NCI-H345 (cell line): ENCODE measurements around the gene THAP7.
"Not testable (repeated sequence)": the region's sequence is repeated elsewhere in the genome, so short reads cannot be mapped to it uniquely, and the experiment has no call there.

Experiments used
- DNase-seq: peaks from one replicate; lab custom pipeline; 2025; lab: John Stamatoyannopoulos, UW

THAP7 gene

GRCh38 chr22:21012446-21013407 is 10.8 kb upstream of the THAP7 start:
- DNase-seq, result no peak

- no peak for DNase-seq
Measured at GRCh38 chr22:21010426-21011113, 8.7 kb upstream of the THAP7 start.

GRCh38 chr22:21009638-21010425 is 7.9 kb upstream of the THAP7 start:
- no peak for DNase-seq

GRCh38 chr22:21009208-21009607 is 7.3 kb upstream of the THAP7 start:
- DNase-seq, result not testable (repeated sequence)

- DNase-seq, result peak; percentile 10
Measured at GRCh38 chr22:21003782-21004181, 1.9 kb upstream of the THAP7 start.

- no peak for DNase-seq
Measured at GRCh38 chr22:21000987-21001600, 824 bp downstream of the THAP7 start.

- DNase-seq, result no peak
Measured at GRCh38 chr22:21000207-21000986, 1.5 kb downstream of the THAP7 start.

- DNase-seq, result no peak
Measured at GRCh38 chr22:20999350-21000206, 2.3 kb downstream of the THAP7 start.

- no peak for DNase-seq
Measured at GRCh38 chr22:20998411-20999336, 3.2 kb downstream of the THAP7 start.

- DNase-seq, result no peak
Measured at GRCh38 chr22:20997536-20998257, 4.2 kb downstream of the THAP7 start.

- DNase-seq, result no peak
Measured at GRCh38 chr22:20996598-20997535, 5.1 kb downstream of the THAP7 start.

GRCh38 chr22:20996031-20996410 is 5.9 kb downstream of the THAP7 start:
- DNase-seq, result no peak

- no peak for DNase-seq
Measured at GRCh38 chr22:20995329-20996030, 6.4 kb downstream of the THAP7 start.

GRCh38 chr22:20994902-20995241 is 7.0 kb downstream of the THAP7 start:
- DNase-seq, result no peak

GRCh38 chr22:20994128-20994901 is 7.6 kb downstream of the THAP7 start:
- DNase-seq, result no peak
